Stimulated activated CD8-positive, alpha-beta memory T cell treated with anti-CD3 and anti-CD28 coated beads, Interleukin-2, amount 100 ng/mL, for 48 hours (primary cell): ENCODE data around the gene PPP1R14B.

Source experiments
- DNase-seq, 2 donors: peaks; one replicate each; pipeline ENCODE4 v3.0.0-alpha.2; 2020; ENCODE audit warnings: low read depth in 2 of 2

Gene PPP1R14B

GRCh38 chr11:64245797-64246620 is 734 bp downstream of the PPP1R14B start:
- peak; percentile 63 to 72 for DNase-seq

GRCh38 chr11:64245401-64245796 is 1.3 kb downstream of the PPP1R14B start:
- DNase-seq, result no peak

GRCh38 chr11:64244966-64245365 is 1.8 kb downstream of the PPP1R14B start:
- no peak for DNase-seq

GRCh38 chr11:64244107-64244506 is 2.6 kb downstream of the PPP1R14B start:
- DNase-seq, result no peak

GRCh38 chr11:64243236-64243854 is 3.4 kb downstream of the PPP1R14B start:
- no peak for DNase-seq

GRCh38 chr11:64241491-64242374 is 5.0 kb downstream of the PPP1R14B start:
- DNase-seq, result peak in 1 of 2 donors; percentile 99

- DNase-seq, result peak in 1 of 2 donors; percentile 100
Observed at GRCh38 chr11:64241241-64241490, 5.6 kb downstream of the PPP1R14B start.

GRCh38 chr11:64240435-64241240 is 6.1 kb downstream of the PPP1R14B start, which contains the start of gene FKBP2:
Gene FKBP2 (plus strand): TSS chr11:64241095. CDS start chr11:64242388, 1,293 bp downstream.
- DNase-seq, result peak; percentile 95 to 99

GRCh38 chr11:64239662-64240434 is 6.9 kb downstream of the PPP1R14B start:
- no peak for DNase-seq

- DNase-seq, result no peak
Observed at GRCh38 chr11:64238999-64239398, 7.7 kb downstream of the PPP1R14B start.

- no peak for DNase-seq
Observed at GRCh38 chr11:64238076-64238475, 8.7 kb downstream of the PPP1R14B start.

GRCh38 chr11:64237484-64237951 is 9.2 kb downstream of the PPP1R14B start:
- no peak for DNase-seq

- DNase-seq, result no peak
Observed at GRCh38 chr11:64235437-64236161, 11.1 kb downstream of the PPP1R14B start.

- DNase-seq, result no peak
Observed at GRCh38 chr11:64234647-64235379, 11.9 kb downstream of the PPP1R14B start.

- DNase-seq, result peak in 1 of 2 donors; percentile 66
Observed at GRCh38 chr11:64233913-64234586, 12.7 kb downstream of the PPP1R14B start, which contains the start of gene VEGFB. Gene VEGFB (plus strand): TSS chr11:64234584. CDS start chr11:64234834, 250 bp downstream.

- DNase-seq, result no peak
Observed at GRCh38 chr11:64232967-64233315, 13.8 kb downstream of the PPP1R14B start.

GRCh38 chr11:64232182-64232966 is 14.4 kb downstream of the PPP1R14B start:
- no peak for DNase-seq

GRCh38 chr11:64231546-64231945 is 15.2 kb downstream of the PPP1R14B start:
- no peak for DNase-seq
